ENCODE results near the gene HGS. TPM values are rescaled to one million over a fixed set of nuclear protein-coding genes. Genes with fewer than 3 reads are reported as not detected.

HGS gene
- polyA plus RNA-seq, 3 donors = 19.3 to 200 (median 28.0) TPM

GRCh38 chr17:81716674-81716996, 32.8 kb downstream of the HGS start:
- peaks cover 4% of the 10 kb centered on the region for H3K79me2 ChIP-seq (ENCODE audit: insufficient read depth, low read length)
- intact Hi-C loops (cut with micrococcal nuclease) = no loop called here
- Mint-ChIP-seq H3K4me1 (peaks cover 11% of the 10 kb centered on the region), H3K36me3 (peaks cover 0 to 10% of the 10 kb centered on the region in 2 donors), H3K9me3 (no peaks in the 10 kb centered on the region), H3K4me3 (no peak overlapping the region), H3K27me3 (ENCODE audit: low read depth in 3 of 3) (peaks cover 0 to 9% (median 1%) of the 10 kb centered on the region in 3 donors), H3K27ac (no peak overlapping the region)
- H3K36me3 ChIP-seq (replicated peaks in 1 of 2; ENCODE audit: control insufficient read depth in 1 of 2, insufficient read depth in 2 of 2, low read length in 2 of 2) = no peaks in the 10 kb centered on the region
- H3K27me3 ChIP-seq (ENCODE audit: control insufficient read depth in 2 of 2, insufficient read depth in 2 of 2, low read length in 2 of 2) = no peaks in the 10 kb centered on the region
- H3K4me1 ChIP-seq (ENCODE audit: control insufficient read depth in 1 of 2, insufficient read depth in 2 of 2, low read length in 2 of 2) = peaks cover 6 to 21% of the 10 kb centered on the region in 2 donors
- no peak overlapping the region for H3K4me3 ChIP-seq (replicated peaks in 1 of 3; ENCODE audit: low read depth in 2 of 3, low read length in 3 of 3)
- no peaks in the 10 kb centered on the region for H4K20me1 ChIP-seq (ENCODE audit: insufficient read depth, low read length)
- no peak overlapping the region for H3K4me2 ChIP-seq (replicated peaks; ENCODE audit: extremely low read depth, low read length, poor library complexity, severe bottlenecking)
- DNase-seq = no peak
- no peaks in the 10 kb centered on the region for H3K9me3 ChIP-seq (replicated peaks in 1 of 2; ENCODE audit: control insufficient read depth in 1 of 2, insufficient read depth in 1 of 2, low read length in 2 of 2)
- H2AFZ ChIP-seq (ENCODE audit: insufficient read depth, low read depth, low read length, poor library complexity, severe bottlenecking) = no peak overlapping the region
- no peak overlapping the region for H3K9ac ChIP-seq (ENCODE audit: insufficient read depth, low read length, poor library complexity, severe bottlenecking)
- 98% methylated on average over 11 of the region's 12 CpGs for WGBS (ENCODE audit: insufficient coverage)
- no peak overlapping the region for H3K27ac ChIP-seq (ENCODE audit: low read depth in 1 of 2, low read length in 2 of 2)
- no peak for TF ChIP-seq CTCF (IDR thresholded peaks at IDR 0.05)

GRCh38 chr17:81717049-81717765, 33.4 kb downstream of the HGS start:
- no peak for TF ChIP-seq CTCF (IDR thresholded peaks at IDR 0.05)
- H3K4me1 Mint-ChIP-seq = peaks cover 13% of the 10 kb centered on the region
- no peak overlapping the region for H3K9ac ChIP-seq (ENCODE audit: insufficient read depth, low read length, poor library complexity, severe bottlenecking)

More at GRCh38 chr17:81717049-81717765, 33.4 kb downstream of the HGS start:
- Mint-ChIP-seq H3K9me3 (no peaks in the 10 kb centered on the region), H3K27ac (no peak overlapping the region), H3K36me3 (peaks cover 0 to 10% of the 10 kb centered on the region in 2 donors), H3K4me3 (no peak overlapping the region), H3K27me3 (ENCODE audit: low read depth in 3 of 3) (peaks cover 0 to 10% (median 1%) of the 10 kb centered on the region in 3 donors)
- Histone ChIP-seq H3K27ac (ENCODE audit: low read depth in 1 of 2, low read length in 2 of 2) (no peak overlapping the region), H3K4me3 (replicated peaks in 1 of 3; ENCODE audit: low read depth in 2 of 3, low read length in 3 of 3) (no peak overlapping the region), H3K9me3 (replicated peaks in 1 of 2; ENCODE audit: control insufficient read depth in 1 of 2, insufficient read depth in 1 of 2, low read length in 2 of 2) (no peaks in the 10 kb centered on the region), H2AFZ (ENCODE audit: insufficient read depth, low read depth, low read length, poor library complexity, severe bottlenecking) (no peak overlapping the region), H4K20me1 (ENCODE audit: insufficient read depth, low read length) (no peaks in the 10 kb centered on the region), H3K79me2 (ENCODE audit: insufficient read depth, low read length) (peaks cover 4% of the 10 kb centered on the region), H3K27me3 (ENCODE audit: control insufficient read depth in 2 of 2, insufficient read depth in 2 of 2, low read length in 2 of 2) (no peaks in the 10 kb centered on the region), H3K4me2 (replicated peaks; ENCODE audit: extremely low read depth, low read length, poor library complexity, severe bottlenecking) (no peak overlapping the region), H3K4me1 (ENCODE audit: control insufficient read depth in 1 of 2, insufficient read depth in 2 of 2, low read length in 2 of 2) (peaks cover 6 to 17% of the 10 kb centered on the region in 2 donors), H3K36me3 (replicated peaks in 1 of 2; ENCODE audit: control insufficient read depth in 1 of 2, insufficient read depth in 2 of 2, low read length in 2 of 2) (no peaks in the 10 kb centered on the region)
- intact Hi-C loops (cut with micrococcal nuclease) = no loop called here
- no peak for DNase-seq
- WGBS (ENCODE audit: insufficient coverage) = 98% methylated on average over 25 of the region's 25 CpGs
